Endothelial cell of umbilical vein (primary cell): ENCODE measurements around the gene HYAL3. TPM values are rescaled to one million over a fixed set of nuclear protein-coding genes. Genes with fewer than 3 reads are reported as not detected.
A peak's percentile ranks its signal among the peaks of the same experiment; 100 is the strongest.
"Not testable (repeated sequence)": the region's sequence is repeated elsewhere in the genome, so short reads cannot be mapped to it uniquely, and the experiment has no call there.

Experiments used
- BruUV-seq: library from RNA; stranded (reverse); fragments of 400-500 nt; replicated peaks from 2 replicates; lab custom pipeline; 2021; lab: Mats Ljungman, UMichigan
- CTCF ChIA-PET: fragments of 300-600, 350-600 bp; sonication (Branson Sonifier 250); formaldehyde crosslinking; loops from one replicate; lab custom pipeline; 2021; ENCODE audit warnings: antibody characterized with exemption, inconsistent platforms; lab: Charles Lee
- POLR2A ChIA-PET: fragments of 300-600, 350-600 bp; sonication (Branson Sonifier 250); formaldehyde crosslinking; loops from one replicate; lab custom pipeline; 2021; ENCODE audit warnings: antibody characterized with exemption, inconsistent platforms; lab: Charles Lee
- DNase-seq: peaks from one replicate; pipeline ENCODE4 v3.0.0-alpha.2; 2011; ENCODE audit warnings: low read depth, low spot score
- FAIRE-seq: peaks from 2 replicates; lab custom pipeline; 2011; peaks lifted over from hg19 to GRCh38; lab: Jason Lieb, UNC
- H2AFZ ChIP-seq: 2 replicates; pipeline ENCODE4 v1.6.0; 2012; ENCODE audit warnings: low read depth, low read length, control low read depth, inconsistent platforms
- H3K27ac ChIP-seq: 2 replicates; pipeline ENCODE4 v1.5.1; 2011; ENCODE audit warnings: low read depth, mild to moderate bottlenecking, control low read depth, low read length, moderate library complexity; ENCODE audit not compliant: insufficient read depth
- H3K27me3 ChIP-seq, 2 experiments: 2 replicates each; pipeline versions ENCODE4 v1.6.0 to v1.6.1; 2011; ENCODE audit warnings: low read length in 2 of 2, mixed read lengths in 1 of 2; ENCODE audit not compliant: control insufficient read depth in 2 of 2, insufficient read depth in 2 of 2
- H3K36me3 ChIP-seq, 2 experiments: 2 replicates in 1 of 2; 3 replicates in 1 of 2; pipeline ENCODE4 v1.5.1; 2011; ENCODE audit warnings: low read length in 2 of 2, mild to moderate bottlenecking in 1 of 2, moderate library complexity in 1 of 2; ENCODE audit not compliant: control insufficient read depth in 2 of 2, insufficient read depth in 2 of 2; ENCODE audit errors: extremely low read depth in 1 of 2
- H3K4me1 ChIP-seq: 3 replicates; pipeline ENCODE4 v1.5.1; 2011; ENCODE audit warnings: mild to moderate bottlenecking, low read length; ENCODE audit not compliant: control insufficient read depth, insufficient read depth; ENCODE audit errors: extremely low read depth
- H3K4me2 ChIP-seq: 2 replicates; pipeline ENCODE4 v1.6.1; 2011; ENCODE audit warnings: low read length, control low read depth, mixed read lengths; ENCODE audit not compliant: insufficient read depth
- H3K4me3 ChIP-seq, 3 experiments: fragments of 200-600 bp in 1 of 3; sonication (generic), shearing (Covaris generic) in 1 of 3; replicated peaks in 1 of 3; 2 replicates each; pipeline ENCODE4 v1.5.1; 2011 to 2016; ENCODE audit warnings: control low read depth in 3 of 3, low read length in 3 of 3, mild to moderate bottlenecking in 2 of 3, inconsistent platforms in 1 of 3, low read depth in 1 of 3, moderate library complexity in 1 of 3; ENCODE audit not compliant: insufficient read depth in 1 of 3
- H3K79me2 ChIP-seq: 2 replicates; pipeline ENCODE4 v1.6.0; 2012; ENCODE audit warnings: low read length, inconsistent platforms; ENCODE audit not compliant: control insufficient read depth, insufficient read depth
- H3K9ac ChIP-seq: replicated peaks from 2 replicates; pipeline ENCODE3; 2011; ENCODE audit warnings: low read length, control low read depth; ENCODE audit not compliant: insufficient read depth; ENCODE audit errors: extremely low read depth
- H3K9me1 ChIP-seq: replicated peaks from 3 replicates; pipeline ENCODE4 v1.6.0; 2011; ENCODE audit warnings: mild to moderate bottlenecking, low read length; ENCODE audit not compliant: control insufficient read depth, insufficient read depth; ENCODE audit errors: extremely low read depth
- H3K9me3 ChIP-seq: replicated peaks from 2 replicates; pipeline ENCODE4 v1.5.1; 2012; ENCODE audit warnings: low read length, inconsistent platforms; ENCODE audit not compliant: control insufficient read depth, insufficient read depth
- H4K20me1 ChIP-seq: replicated peaks from 2 replicates; pipeline ENCODE3; 2011; ENCODE audit warnings: mild to moderate bottlenecking, low read length; ENCODE audit not compliant: control insufficient read depth, insufficient read depth; ENCODE audit errors: extremely low read depth
- CTCF ChIP-seq, 2 donors: IDR thresholded peaks; 1 replicate in 1 of 2; 2 replicates in 1 of 2; pipeline ENCODE4 v1.5.1; 2011; ENCODE audit warnings: low read length in 2 of 2, mild to moderate bottlenecking in 2 of 2, moderate library complexity in 2 of 2, control low read depth in 1 of 2, inconsistent platforms in 1 of 2, low read depth in 1 of 2; ENCODE audit not compliant: insufficient read depth in 1 of 2; ENCODE audit errors: extremely low read depth in 1 of 2
- EZH2 ChIP-seq: IDR thresholded peaks from 2 replicates; pipeline ENCODE4 v1.6.1; 2012; ENCODE audit warnings: borderline replicate concordance, low read depth, mild to moderate bottlenecking, moderate library complexity, low read length, inconsistent platforms; ENCODE audit not compliant: severe bottlenecking
- FOS ChIP-seq: IDR thresholded peaks from 2 replicates; pipeline ENCODE4 v1.6.1; 2011; ENCODE audit warnings: mild to moderate bottlenecking, low read length, moderate library complexity, borderline replicate concordance; ENCODE audit not compliant: insufficient read depth
- GATA2 ChIP-seq: IDR thresholded peaks from 2 replicates; pipeline ENCODE4 v1.7.0; 2011; ENCODE audit warnings: low read depth, mild to moderate bottlenecking, moderate library complexity, mixed read lengths, low read length; ENCODE audit not compliant: insufficient read length, insufficient read depth
- JUN ChIP-seq: IDR thresholded peaks from 2 replicates; pipeline ENCODE4 v1.6.1; 2011; ENCODE audit warnings: borderline replicate concordance, low read depth; ENCODE audit not compliant: insufficient read length, insufficient read depth
- MAX ChIP-seq: IDR thresholded peaks from 2 replicates; pipeline ENCODE4 v1.6.1; 2011; ENCODE audit not compliant: insufficient read depth, insufficient read length
- MYC ChIP-seq: IDR thresholded peaks from one replicate; pipeline ENCODE4 v1.6.1; 2011; ENCODE audit warnings: mild to moderate bottlenecking, low read depth, low read length
- POLR2A ChIP-seq: IDR thresholded peaks from 2 replicates; pipeline ENCODE4 v1.6.1; 2012; ENCODE audit warnings: low read depth, mild to moderate bottlenecking, control low read depth, low read length
- POLR2AphosphoS5 ChIP-seq: IDR thresholded peaks from 2 replicates; pipeline ENCODE4 v1.6.1; 2012; ENCODE audit warnings: low read depth, mild to moderate bottlenecking, control low read depth, low read length, moderate library complexity; ENCODE audit not compliant: insufficient read depth
- dilution Hi-C: fragments of 300-500 bp; cut with MboI; formaldehyde crosslinking; loops from one replicate; pipeline ENCODE4 v1.15.0; 2019; ENCODE audit warnings: low sequenced_read_pairs; ENCODE audit not compliant: extremely low pct_ligation_motif_present
- intact Hi-C: fragments of 100-400 bp; cut with micrococcal nuclease; formaldehyde crosslinking; loops from one replicate; pipeline ENCODE4 v1.10.0; 2022
- polyA plus RNA-seq, 4 experiments: library from polyadenylated mRNA; depleted of rRNA in 3 of 4; stranded (reverse) in 3 of 4; unstranded in 1 of 4; fragments of >200 nt; gene quantifications; 2 replicates each; pipeline versions ENCODE4 v1.2.1 to v1.2.3, GENCODE V29; 2011 to 2012; ENCODE audit warnings: missing spikeins in 1 of 4
- total RNA-seq: library from RNA; stranded (reverse); gene quantifications from 2 replicates; pipeline ENCODE4 v1.2.3, GENCODE V29; 2021

HYAL3 gene
- total and polyA plus RNA-seq, 2 donors (not counting 3 experiments of a cell fraction or from before 2014, with no cell fraction given), result 4.8 to 11.5 TPM

GRCh38 chr3:50245251-50245745, 53.9 kb downstream of the HYAL3 start:
- DNase-seq (peak; percentile 36), FAIRE-seq (no peak)
- no peak overlapping the region for H2AFZ ChIP-seq
- CTCF ChIA-PET, result interaction anchor here (0.6 to 5.6 kb wide), 4 partner anchors 9 to 51 kb away, joined by 3 to 54 read pairs (median 18); partner anchors contain the start of gene GNAI2
- H3K9ac ChIP-seq, result peak overlapping the region; percentile 56
- H4K20me1 ChIP-seq, result no peaks in the 10 kb centered on the region
- peaks cover 4 to 24% of the 10 kb centered on the region in 2 experiments for H3K36me3 ChIP-seq
- no peaks in the 10 kb centered on the region for H3K27me3 ChIP-seq
- POLR2A ChIA-PET, result no interaction called here
- no peaks in the 10 kb centered on the region for H3K9me1 ChIP-seq
- dilution Hi-C loops, result no loop called here
- peaks cover 91% of the 10 kb centered on the region for H3K79me2 ChIP-seq
- H3K4me1 ChIP-seq, result peaks cover 95% of the 10 kb centered on the region
- intact Hi-C loops, result no loop called here
- H3K9me3 ChIP-seq, result no peaks in the 10 kb centered on the region
- peak overlapping the region; percentile 32 for H3K4me2 ChIP-seq
- no peak for TF ChIP-seq MAX
- no peak for TF ChIP-seq GATA2
- TF ChIP-seq POLR2A, result no peak
- no peak for TF ChIP-seq EZH2
- TF ChIP-seq CTCF (IDR thresholded peaks at IDR 0.05; ENCODE audit: extremely low read depth in 1 of 2, insufficient read depth in 1 of 2, low read depth in 1 of 2, low read length in 2 of 2), result no peak
- no peak for TF ChIP-seq POLR2AphosphoS5
- no peak for TF ChIP-seq FOS
- TF ChIP-seq MYC, result no peak
- TF ChIP-seq JUN, result no peak
- H3K4me3 ChIP-seq, result no peak overlapping the region
- H3K27ac ChIP-seq, result peak overlapping the region; percentile 86
- BruUV-seq, result no TSS peak

GRCh38 chr3:50244813-50245212, 54.4 kb downstream of the HYAL3 start:
- dilution Hi-C loops, result loop anchor here (5.0 kb wide), 1 partner anchor 63 kb away; no protein-coding TSS in a partner anchor
- H3K9me1 ChIP-seq, DNase-seq, H3K4me3 ChIP-seq, H3K9ac ChIP-seq, H4K20me1 ChIP-seq, FAIRE-seq, intact Hi-C loops, POLR2A ChIA-PET, H2AFZ ChIP-seq, BruUV-seq, H3K27me3 ChIP-seq, H3K9me3 ChIP-seq, H3K4me2 ChIP-seq: not testable (repeated sequence)
- CTCF ChIA-PET, result interaction anchor here (0.6 to 5.6 kb wide), 5 partner anchors 9 to 51 kb away, joined by 3 to 54 read pairs (median 24); partner anchors contain the start of gene GNAI2
- peak overlapping the region; percentile 97 for H3K27ac ChIP-seq
- H3K36me3 ChIP-seq, result peaks cover 4 to 26% of the 10 kb centered on the region in 2 experiments
- peaks cover 95% of the 10 kb centered on the region for H3K4me1 ChIP-seq
- H3K79me2 ChIP-seq, result peaks cover 91% of the 10 kb centered on the region
